Lower lobe of right lung (tissue), 2 donors: Measurements from ENCODE around the gene SPATA18. TPM values are rescaled to one million over a fixed set of nuclear protein-coding genes. Genes with fewer than 3 reads are reported as not detected.

Experiments used
- ATAC-seq, 2 donors: fragments of 200-7000 bp; cut with Tn5 transposase; one replicate each; pipeline ENCODE4 v1.9.1; 2020 to 2022; ENCODE audit warnings: mild to moderate bottlenecking in 2 of 2, moderate library complexity in 2 of 2
- DNase-seq: peaks from one replicate; pipeline ENCODE4 v3.0.0-alpha.2; 2020
- H3K27ac ChIP-seq: fragments of 200-600 bp; one replicate; pipeline ENCODE4 v1.8.0; 2022
- H3K27me3 ChIP-seq: fragments of 200-600 bp; one replicate; pipeline ENCODE4 v1.8.0; 2022; ENCODE audit warnings: low read depth
- H3K36me3 ChIP-seq: fragments of 200-600 bp; one replicate; pipeline ENCODE4 v1.8.0; 2022; ENCODE audit warnings: mild to moderate bottlenecking
- H3K4me1 ChIP-seq: fragments of 200-600 bp; one replicate; pipeline ENCODE4 v1.8.0; 2022
- H3K4me3 ChIP-seq: fragments of 200-600 bp; one replicate; pipeline ENCODE4 v1.8.0; 2022; ENCODE audit warnings: mild to moderate bottlenecking
- H3K9me3 ChIP-seq: fragments of 200-600 bp; one replicate; pipeline ENCODE4 v1.8.0; 2022
- CTCF ChIP-seq: fragments of 200-600 bp; IDR thresholded peaks from one replicate; pipeline ENCODE4 v1.8.0; 2022; ENCODE audit warnings: antibody characterized with exemption, mild to moderate bottlenecking
- intact Hi-C: fragments of 100-400 bp; cut with DNase I; formaldehyde crosslinking; loops from one replicate; pipeline ENCODE4 v1.11.0; 2022
- total RNA-seq: library from RNA; stranded (reverse); fragmentation: NEBNext Ultra II Directional; extraction: Animal tissue kit (Norgen Biotek cat#: 25700); gene quantifications from one replicate; pipeline ENCODE4 v1.2.1, GENCODE V29; 2021
- donor health status: DM: no; HTN: yes; CAD: no; lungs with severe emphysema.

Gene SPATA18
- total RNA-seq, 1 donor from 2014 or later = 24.7 TPM

GRCh38 chr4:52010986-52011385 lies 40.1 kb upstream of the SPATA18 start:
- Histone ChIP-seq H3K27me3 (no peaks in the 10 kb centered on the region), H3K27ac (no peak overlapping the region), H3K36me3 (no peaks in the 10 kb centered on the region), H3K4me3 (no peak overlapping the region), H3K4me1 (no peaks in the 10 kb centered on the region), H3K9me3 (no peaks in the 10 kb centered on the region)
- no peak for ATAC-seq
- intact Hi-C loops = no loop called here
- DNase-seq = no peak
- TF ChIP-seq CTCF = no peak

GRCh38 chr4:52012651-52013050 lies 38.5 kb upstream of the SPATA18 start:
- no peak for TF ChIP-seq CTCF
- ATAC-seq = no peak

GRCh38 chr4:52014903-52015302 lies 36.2 kb upstream of the SPATA18 start:
- H3K4me3 ChIP-seq = no peak overlapping the region
- no peak for DNase-seq
- no peaks in the 10 kb centered on the region for H3K27me3 ChIP-seq
- no peak for TF ChIP-seq CTCF
- no peaks in the 10 kb centered on the region for H3K9me3 ChIP-seq
- H3K36me3 ChIP-seq = no peaks in the 10 kb centered on the region
- intact Hi-C loops = no loop called here
- ATAC-seq = no peak
- no peak overlapping the region for H3K27ac ChIP-seq
- no peaks in the 10 kb centered on the region for H3K4me1 ChIP-seq

More at GRCh38 chr4:52012651-52013050, 38.5 kb upstream of the SPATA18 start:
- no peaks in the 10 kb centered on the region for H3K27me3 ChIP-seq
- H3K4me3 ChIP-seq = no peak overlapping the region
- no peak overlapping the region for H3K27ac ChIP-seq
- H3K9me3 ChIP-seq = no peaks in the 10 kb centered on the region
- no peaks in the 10 kb centered on the region for H3K4me1 ChIP-seq
- H3K36me3 ChIP-seq = no peaks in the 10 kb centered on the region
- intact Hi-C loops = no loop called here
- DNase-seq = no peak

- Histone ChIP-seq H3K4me3 (no peak overlapping the region), H3K4me1 (no peaks in the 10 kb centered on the region), H3K36me3 (no peaks in the 10 kb centered on the region), H3K27me3 (no peaks in the 10 kb centered on the region), H3K27ac (no peak overlapping the region), H3K9me3 (no peaks in the 10 kb centered on the region)
- no peak for TF ChIP-seq CTCF
- DNase-seq (no peak), ATAC-seq (no peak)
- intact Hi-C loops = no loop called here
Measured at GRCh38 chr4:52015366-52015765, 35.7 kb upstream of the SPATA18 start.

GRCh38 chr4:52016981-52017380 lies 34.1 kb upstream of the SPATA18 start:
- intact Hi-C loops = no loop called here
- Histone ChIP-seq H3K4me3 (no peak overlapping the region), H3K27me3 (no peaks in the 10 kb centered on the region), H3K36me3 (no peaks in the 10 kb centered on the region), H3K27ac (no peak overlapping the region), H3K9me3 (no peaks in the 10 kb centered on the region), H3K4me1 (no peaks in the 10 kb centered on the region)
- no peak for DNase-seq
- TF ChIP-seq CTCF = no peak
- ATAC-seq = no peak

- no peak for DNase-seq
- Histone ChIP-seq H3K36me3 (peaks cover 5% of the 10 kb centered on the region), H3K4me3 (no peak overlapping the region), H3K9me3 (no peaks in the 10 kb centered on the region), H3K27ac (no peak overlapping the region), H3K4me1 (no peaks in the 10 kb centered on the region), H3K27me3 (no peaks in the 10 kb centered on the region)
- ATAC-seq = no peak
- TF ChIP-seq CTCF = no peak
- intact Hi-C loops = no loop called here
Measured at GRCh38 chr4:52017814-52018213, 33.3 kb upstream of the SPATA18 start.
